HEK293T (cell line): ENCODE measurements around the gene ANO9.

Experiments
- BHLHE40 ChIP-seq: fragments of 450-650 bp; IDR thresholded peaks from 2 replicates; pipeline ENCODE4 v1.6.1; 2016; ENCODE audit warnings: mild to moderate bottlenecking, moderate library complexity, borderline replicate concordance
- CTBP1 ChIP-seq: fragments of 450-650 bp; IDR thresholded peaks from 2 replicates; pipeline ENCODE4 v1.6.1; 2016; ENCODE audit warnings: borderline replicate concordance
- ELF4 ChIP-seq: fragments of 450-650 bp; IDR thresholded peaks from 2 replicates; pipeline ENCODE4 v1.6.1; 2017; ENCODE audit warnings: antibody characterized with exemption
- FOXK2 ChIP-seq: fragments of 450-650 bp; IDR thresholded peaks from 2 replicates; pipeline ENCODE4 v1.6.1; 2016; ENCODE audit warnings: mild to moderate bottlenecking
- FOXM1 ChIP-seq: fragments of 450-650 bp; IDR thresholded peaks from 2 replicates; pipeline ENCODE4 v1.6.1; 2017; ENCODE audit warnings: mild to moderate bottlenecking, borderline replicate concordance
- HDGF ChIP-seq: fragments of 450-650 bp; IDR thresholded peaks from 2 replicates; pipeline ENCODE4 v1.6.1; 2017; ENCODE audit warnings: antibody characterized with exemption, borderline replicate concordance
- SP1 ChIP-seq: fragments of 450-650 bp; IDR thresholded peaks from 2 replicates; pipeline ENCODE4 v1.6.1; 2017
- TARDBP ChIP-seq: fragments of 450-650 bp; IDR thresholded peaks from 2 replicates; pipeline ENCODE4 v1.6.1; 2016

DNA sequence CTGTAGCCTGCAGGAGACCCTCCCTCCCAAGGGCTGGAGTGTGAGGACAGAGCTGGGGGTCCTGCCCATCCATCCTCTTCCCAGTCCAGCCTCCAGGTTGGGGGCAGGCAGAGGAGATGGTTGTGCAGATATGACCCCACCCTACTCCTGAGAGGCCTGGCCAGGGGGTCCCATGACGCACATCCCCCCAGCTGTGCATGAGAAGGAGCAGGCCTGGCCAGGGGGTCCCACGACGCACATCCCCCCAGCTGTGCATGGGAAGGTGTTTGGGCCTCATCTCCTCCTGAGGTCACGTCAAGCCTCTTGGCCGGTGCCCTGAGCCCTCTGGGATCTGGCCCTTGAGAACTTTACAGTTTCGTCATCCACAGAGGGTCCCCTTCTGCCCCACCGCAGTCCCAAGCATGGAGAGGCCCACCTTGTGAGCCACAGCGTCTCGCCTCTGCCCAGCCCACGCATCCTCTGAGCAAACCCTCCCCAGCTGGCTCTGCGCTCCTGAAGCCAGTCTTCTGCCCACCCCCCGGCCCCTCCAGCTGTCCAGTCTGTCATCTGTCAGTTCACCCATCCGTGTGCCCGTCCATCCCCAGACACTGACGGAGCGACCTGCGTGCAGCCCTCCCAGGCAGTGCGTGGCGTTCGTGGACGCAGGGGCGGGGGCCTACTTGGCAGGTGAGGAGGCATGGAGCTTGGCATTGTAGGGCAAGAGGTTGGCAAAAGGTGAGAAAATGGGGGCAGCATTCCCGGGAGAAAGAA, 2.3 kb downstream of the ANO9 start:
- TF ChIP-seq ELF4, result no peak
- no peak for TF ChIP-seq SP1
- TF ChIP-seq FOXK2, result no peak
- no peak for TF ChIP-seq BHLHE40
- TF ChIP-seq CTBP1, result no peak
- no peak for TF ChIP-seq FOXM1
- TF ChIP-seq HDGF, result no peak
- no peak for TF ChIP-seq TARDBP
